Measurements from ENCODE around the gene GMDS. TPM values are rescaled to one million over a fixed set of nuclear protein-coding genes. Genes with fewer than 3 reads are reported as not detected.

GMDS gene
- total and polyA plus RNA-seq, 7 donors: 2.8 to 6.6 (median 4.7) TPM

DNA sequence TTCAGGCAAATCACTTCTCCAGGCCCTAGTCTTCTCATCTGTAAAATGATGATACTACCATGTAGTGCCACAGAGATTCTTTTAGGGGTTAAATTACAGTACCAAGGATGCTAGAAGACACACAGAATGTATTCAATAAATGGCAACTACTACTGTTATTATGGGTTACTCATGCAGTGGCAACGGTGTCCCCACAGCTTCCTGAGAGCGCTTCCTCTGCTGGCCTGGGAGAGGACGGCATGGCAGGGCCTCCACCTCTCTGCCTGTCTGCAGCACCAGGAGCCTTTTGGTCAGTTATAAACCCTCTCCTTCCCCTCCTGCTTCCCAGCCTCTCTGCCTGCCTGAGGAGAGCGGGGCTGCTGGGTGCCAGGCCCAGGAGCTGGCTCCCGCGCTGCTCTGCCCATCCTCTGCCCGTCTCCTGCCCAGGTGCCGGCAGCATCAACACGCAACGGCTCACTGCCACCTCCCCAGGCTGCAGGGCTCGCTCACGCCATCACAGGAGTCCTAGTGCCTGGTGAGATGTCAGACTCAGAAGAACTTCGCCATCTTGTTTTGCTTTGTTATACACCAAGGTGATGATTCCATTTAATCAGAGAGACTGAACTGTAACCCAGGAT is 465.0 kb downstream of the GMDS start:
- H3K9me3 ChIP-seq: no peaks in the 10 kb centered on the region
- no peaks in the 10 kb centered on the region for H3K27me3 ChIP-seq (ENCODE audit: insufficient read depth in 3 of 3, low read length in 2 of 3)
- no peaks in the 10 kb centered on the region for H3K4me1 ChIP-seq
- H3K4me3 ChIP-seq: no peak overlapping the region
- intact Hi-C loops (cut with DNase I): no loop called here
- no peak overlapping the region for H3K27ac ChIP-seq
- DNase-seq: no peak
- whole genome bisulfite sequencing, 3 donors: 92 to 93% (median 92%) methylated on average over 13 of the region's 13 CpGs
- ATAC-seq: no peak
- TF ChIP-seq, protein P1, sequence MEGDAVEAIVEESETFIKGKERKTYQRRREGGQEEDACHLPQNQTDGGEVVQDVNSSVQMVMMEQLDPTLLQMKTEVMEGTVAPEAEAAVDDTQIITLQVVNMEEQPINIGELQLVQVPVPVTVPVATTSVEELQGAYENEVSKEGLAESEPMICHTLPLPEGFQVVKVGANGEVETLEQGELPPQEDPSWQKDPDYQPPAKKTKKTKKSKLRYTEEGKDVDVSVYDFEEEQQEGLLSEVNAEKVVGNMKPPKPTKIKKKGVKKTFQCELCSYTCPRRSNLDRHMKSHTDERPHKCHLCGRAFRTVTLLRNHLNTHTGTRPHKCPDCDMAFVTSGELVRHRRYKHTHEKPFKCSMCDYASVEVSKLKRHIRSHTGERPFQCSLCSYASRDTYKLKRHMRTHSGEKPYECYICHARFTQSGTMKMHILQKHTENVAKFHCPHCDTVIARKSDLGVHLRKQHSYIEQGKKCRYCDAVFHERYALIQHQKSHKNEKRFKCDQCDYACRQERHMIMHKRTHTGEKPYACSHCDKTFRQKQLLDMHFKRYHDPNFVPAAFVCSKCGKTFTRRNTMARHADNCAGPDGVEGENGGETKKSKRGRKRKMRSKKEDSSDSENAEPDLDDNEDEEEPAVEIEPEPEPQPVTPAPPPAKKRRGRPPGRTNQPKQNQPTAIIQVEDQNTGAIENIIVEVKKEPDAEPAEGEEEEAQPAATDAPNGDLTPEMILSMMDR (IDR thresholded peaks at IDR 0.05): no peak
- H3K36me3 ChIP-seq (ENCODE audit: insufficient read depth in 1 of 2, low read depth in 1 of 2): no peaks in the 10 kb centered on the region

DNA sequence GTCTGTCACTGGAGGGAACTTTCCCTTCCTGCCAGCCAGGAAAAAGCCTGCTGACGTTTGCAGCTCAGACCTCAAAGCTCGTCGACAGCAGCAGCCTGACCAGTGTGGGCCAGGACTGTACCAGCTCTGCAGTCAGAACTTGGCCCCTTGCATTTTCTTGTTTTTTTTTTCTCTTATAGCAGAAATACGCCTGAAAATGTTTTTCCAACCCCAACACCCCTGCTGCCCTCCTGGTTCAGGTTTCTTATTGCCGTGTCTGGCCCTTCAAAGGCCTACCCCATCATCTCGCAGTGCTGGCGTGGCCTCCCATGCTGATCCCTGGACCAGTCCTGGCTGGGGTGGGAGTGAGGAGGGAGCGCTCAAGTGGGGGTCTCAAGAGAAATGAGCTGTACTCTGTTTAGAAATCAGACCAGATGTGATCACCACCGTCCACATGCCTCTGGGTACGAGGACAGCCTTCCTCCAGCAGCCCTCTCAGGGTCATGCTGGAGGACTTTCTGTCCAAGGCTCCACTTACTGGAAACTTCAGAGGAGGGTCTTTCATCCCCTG is 466.6 kb downstream of the GMDS start:
- DNase-seq (no peak), ATAC-seq (peak in 1 of 4 donors; percentile 32)
- no peaks in the 10 kb centered on the region for H3K9me3 ChIP-seq
- H3K36me3 ChIP-seq (ENCODE audit: insufficient read depth in 1 of 2, low read depth in 1 of 2): no peaks in the 10 kb centered on the region
- 55 to 66% (median 59%) methylated on average over 10 of the region's 10 CpGs for WGBS, 3 donors
- H3K27ac ChIP-seq: no peak overlapping the region
- H3K4me3 ChIP-seq: no peak overlapping the region
- no peaks in the 10 kb centered on the region for H3K4me1 ChIP-seq
- TF ChIP-seq, protein P1 (IDR thresholded peaks at IDR 0.05): no peak
- no peaks in the 10 kb centered on the region for H3K27me3 ChIP-seq (ENCODE audit: insufficient read depth in 3 of 3, low read length in 2 of 3)
- intact Hi-C loops (cut with DNase I): no loop called here

DNA sequence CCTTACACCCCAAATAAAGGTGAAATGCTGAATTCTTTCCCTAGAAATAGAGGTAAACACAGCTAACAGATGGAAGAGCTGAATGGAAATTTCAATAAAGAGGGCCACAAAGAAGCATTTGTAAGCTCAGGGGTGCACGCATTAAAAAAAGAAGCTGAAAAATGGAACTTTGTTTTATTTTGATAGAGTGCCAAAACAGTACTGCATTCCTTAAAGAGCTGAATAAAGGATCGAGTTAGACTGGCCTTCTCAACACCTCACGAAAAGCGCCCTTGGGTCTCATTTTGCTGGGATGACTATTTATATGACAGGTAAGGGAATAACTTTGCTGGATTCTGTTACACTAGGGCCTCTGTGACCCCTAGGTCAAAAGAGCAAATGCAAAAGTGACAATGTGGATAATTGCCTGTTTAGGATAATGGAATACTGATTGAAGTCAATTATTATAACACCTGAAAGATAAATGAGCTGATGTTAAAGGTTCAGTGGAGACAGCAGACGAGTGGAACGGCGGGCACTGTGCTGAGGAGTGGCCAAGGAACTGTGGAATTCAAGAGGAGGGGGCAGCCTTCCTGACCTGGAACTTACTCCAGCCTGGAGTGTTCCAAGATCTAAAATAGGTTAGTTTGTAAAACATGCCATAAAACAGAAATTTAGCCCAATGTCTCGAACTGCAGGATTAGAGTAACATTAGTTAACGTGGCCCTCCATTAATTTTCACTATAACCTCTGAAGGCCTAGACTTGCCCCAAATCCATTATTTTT is 467.3 kb downstream of the GMDS start:
- ATAC-seq (no peak), DNase-seq (no peak)
- Histone ChIP-seq H3K4me1 (no peaks in the 10 kb centered on the region), H3K9me3 (no peaks in the 10 kb centered on the region), H3K27me3 (ENCODE audit: insufficient read depth in 3 of 3, low read length in 2 of 3) (no peaks in the 10 kb centered on the region), H3K36me3 (ENCODE audit: insufficient read depth in 1 of 2, low read depth in 1 of 2) (no peaks in the 10 kb centered on the region), H3K4me3 (no peak overlapping the region), H3K27ac (no peak overlapping the region)
- intact Hi-C loops (cut with DNase I): no loop called here
- 65 to 75% (median 68%) methylated on average over 9 of the region's 9 CpGs for WGBS, 3 donors
- TF ChIP-seq, protein P1 (IDR thresholded peaks at IDR 0.05): no peak

DNA sequence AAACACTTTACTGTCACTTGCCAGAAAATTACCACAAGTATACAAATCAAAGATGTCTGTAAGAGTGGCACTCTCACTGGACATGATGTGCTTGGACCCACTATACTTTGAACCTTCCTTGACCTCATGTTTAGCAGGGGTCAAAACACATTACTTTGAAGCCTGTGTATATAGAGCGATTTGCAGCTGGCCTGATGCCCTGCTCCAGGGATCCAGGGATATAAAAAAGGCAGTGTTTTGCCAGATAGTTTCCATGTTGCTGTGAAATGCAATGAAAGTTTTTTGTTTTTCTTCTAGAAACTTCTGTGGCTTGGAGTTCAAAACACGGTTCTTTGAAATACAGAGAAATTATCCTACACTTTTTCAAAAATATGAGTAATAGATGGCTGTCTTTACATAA is 470.0 kb downstream of the GMDS start:
- no peak for DNase-seq
- H3K9me3 ChIP-seq: no peaks in the 10 kb centered on the region
- H3K27me3 ChIP-seq (ENCODE audit: insufficient read depth in 3 of 3, low read length in 2 of 3): no peaks in the 10 kb centered on the region
- WGBS, 3 donors: 62 to 75% (median 73%) methylated on average over 2 of the region's 2 CpGs
- H3K4me3 ChIP-seq: no peak overlapping the region
- intact Hi-C loops (cut with DNase I): no loop called here
- H3K4me1 ChIP-seq: no peaks in the 10 kb centered on the region
- no peaks in the 10 kb centered on the region for H3K36me3 ChIP-seq (ENCODE audit: insufficient read depth in 1 of 2, low read depth in 1 of 2)
- no peak overlapping the region for H3K27ac ChIP-seq
- no peak for ATAC-seq
- TF ChIP-seq, protein P1 (IDR thresholded peaks at IDR 0.05): no peak

Measured in psoas muscle (tissue), 8 donors.